Peyer's patch (tissue), 4 donors: ENCODE measurements around the gene MEP1B. TPM values are rescaled to one million over a fixed set of nuclear protein-coding genes. Genes with fewer than 3 reads are reported as not detected.
"Not testable (repeated sequence)": the region's sequence is repeated elsewhere in the genome, so short reads cannot be mapped to it uniquely, and the experiment has no call there.

Experiments used
- DNase-seq, 3 donors: peaks; one replicate each; pipeline ENCODE4 v3.0.0-alpha.2; 2017 to 2019
- H3K27ac ChIP-seq, 4 donors: fragments of 200-600 bp; sonication (generic); one replicate each; pipeline ENCODE4 v1.5.1; 2016 to 2019
- H3K27me3 ChIP-seq, 2 donors: fragments of 200-600 bp; sonication (generic); one replicate each; pipeline ENCODE4 v1.5.1; 2019
- H3K36me3 ChIP-seq, 3 donors: fragments of 200-600 bp; sonication (generic); one replicate each; pipeline ENCODE4 v1.5.1; 2016 to 2019
- H3K4me1 ChIP-seq, 4 donors: fragments of 200-600 bp; sonication (generic); one replicate each; pipeline ENCODE4 v1.5.1; 2016 to 2019
- H3K4me3 ChIP-seq, 4 donors: fragments of 200-600 bp; sonication (generic); 1 replicate in 3 of 4; 2 replicates in 1 of 4; pipeline ENCODE4 v1.5.1; 2016 to 2019; ENCODE audit warnings: mild to moderate bottlenecking in 1 of 4
- H3K9me3 ChIP-seq, 4 donors: fragments of 200-600 bp; sonication (generic); one replicate each; pipeline ENCODE4 v1.5.1; 2016 to 2019; ENCODE audit warnings: mild to moderate bottlenecking in 1 of 4
- POLR2A ChIP-seq, 2 donors: fragments of 450-650 bp; IDR thresholded peaks; one replicate each; pipeline ENCODE4 v1.5.1; 2017; ENCODE audit warnings: antibody characterized with exemption in 2 of 2, mild to moderate bottlenecking in 2 of 2, moderate library complexity in 2 of 2
- total RNA-seq, 4 donors: library from RNA; depleted of rRNA; stranded (reverse); fragments of >200 nt; gene quantifications; one replicate each; pipeline ENCODE4 v1.1.0, GENCODE V29; 2016
- TF ChIP-seq, protein P1 (sequence below), 6 experiments: fragments of 450-650 bp in 4 of 6; fragments of 200-600 bp in 2 of 6; sonication (generic) in 1 of 6; IDR thresholded peaks; one replicate each; pipeline ENCODE4 v1.5.1; 2017 to 2019; ENCODE audit warnings: antibody characterized with exemption in 6 of 6, mild to moderate bottlenecking in 3 of 6, moderate library complexity in 1 of 6

MEP1B gene
- total RNA-seq, 4 donors from 2014 or later, result 4.1 to 1,014 (median 487) TPM

DNA sequence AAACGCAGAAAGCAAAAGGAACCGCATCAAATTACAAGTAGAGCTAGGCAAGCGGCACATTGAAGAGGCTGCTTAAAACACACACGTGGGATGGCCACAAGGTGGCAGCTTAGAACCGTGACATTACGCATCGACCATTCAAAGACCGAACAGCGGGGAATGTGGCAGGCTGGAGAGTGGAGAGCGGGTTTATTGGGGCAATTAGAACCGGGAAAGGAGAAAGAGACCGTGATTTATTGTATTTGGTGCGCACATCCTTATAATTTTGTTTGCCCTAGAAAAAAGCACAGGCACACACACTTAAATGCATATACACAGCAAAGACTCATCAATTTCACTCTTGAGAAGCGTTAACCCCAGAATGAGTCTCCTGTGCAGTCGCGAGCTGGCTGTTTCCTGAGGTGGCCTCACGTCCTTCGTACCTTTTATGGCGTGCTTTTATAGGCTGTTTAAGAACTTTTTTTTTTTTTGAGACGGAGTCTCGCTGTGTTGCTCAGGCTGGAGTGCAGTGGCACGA is 31.7 kb upstream of the MEP1B start:
- no peaks in the 10 kb centered on the region for H3K27me3 ChIP-seq
- peak overlapping the region in 3 of 4 donors; percentile 55 to 76 (median 71) for H3K27ac ChIP-seq
- H3K36me3 ChIP-seq, result no peaks in the 10 kb centered on the region
- peak overlapping the region in 2 of 4 donors; percentile 42 to 44 for H3K4me3 ChIP-seq
- peak; percentile 60 to 91 (median 76) for DNase-seq
- TF ChIP-seq, protein P1, sequence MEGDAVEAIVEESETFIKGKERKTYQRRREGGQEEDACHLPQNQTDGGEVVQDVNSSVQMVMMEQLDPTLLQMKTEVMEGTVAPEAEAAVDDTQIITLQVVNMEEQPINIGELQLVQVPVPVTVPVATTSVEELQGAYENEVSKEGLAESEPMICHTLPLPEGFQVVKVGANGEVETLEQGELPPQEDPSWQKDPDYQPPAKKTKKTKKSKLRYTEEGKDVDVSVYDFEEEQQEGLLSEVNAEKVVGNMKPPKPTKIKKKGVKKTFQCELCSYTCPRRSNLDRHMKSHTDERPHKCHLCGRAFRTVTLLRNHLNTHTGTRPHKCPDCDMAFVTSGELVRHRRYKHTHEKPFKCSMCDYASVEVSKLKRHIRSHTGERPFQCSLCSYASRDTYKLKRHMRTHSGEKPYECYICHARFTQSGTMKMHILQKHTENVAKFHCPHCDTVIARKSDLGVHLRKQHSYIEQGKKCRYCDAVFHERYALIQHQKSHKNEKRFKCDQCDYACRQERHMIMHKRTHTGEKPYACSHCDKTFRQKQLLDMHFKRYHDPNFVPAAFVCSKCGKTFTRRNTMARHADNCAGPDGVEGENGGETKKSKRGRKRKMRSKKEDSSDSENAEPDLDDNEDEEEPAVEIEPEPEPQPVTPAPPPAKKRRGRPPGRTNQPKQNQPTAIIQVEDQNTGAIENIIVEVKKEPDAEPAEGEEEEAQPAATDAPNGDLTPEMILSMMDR (IDR thresholded peaks at IDR 0.05), result peak; percentile 34 to 96 (median 90)
- peak in 1 of 2 donors; percentile 30 for TF ChIP-seq POLR2A (IDR thresholded peaks at IDR 0.05)
- H3K9me3 ChIP-seq, result no peaks in the 10 kb centered on the region
- H3K4me1 ChIP-seq, result peaks cover 0 to 16% (median 0%) of the 10 kb centered on the region in 4 donors

DNA sequence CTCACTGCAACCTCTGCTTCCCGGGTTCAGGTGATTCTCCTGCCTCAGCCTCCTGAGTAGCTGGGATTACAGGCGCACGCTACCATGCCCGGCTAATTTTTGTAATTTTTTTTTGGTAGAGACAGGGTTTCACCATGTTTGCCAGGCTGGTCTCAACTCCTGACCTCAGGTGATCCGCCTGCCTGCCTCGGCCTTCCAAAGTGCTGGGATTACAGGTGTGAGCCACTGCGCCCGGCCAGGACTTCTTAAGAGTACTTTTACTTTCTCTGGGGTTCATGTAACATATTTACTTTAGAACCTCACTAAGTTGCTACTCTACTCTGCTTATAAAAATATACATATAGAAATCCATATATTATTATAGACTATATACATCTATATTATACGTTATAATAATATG is 31.2 kb upstream of the MEP1B start:
- not testable (repeated sequence) for DNase-seq, H3K27me3 ChIP-seq, H3K9me3 ChIP-seq, H3K36me3 ChIP-seq
- Histone ChIP-seq H3K4me3 (peak overlapping the region in 2 of 4 donors; percentile 42 to 44), H3K4me1 (peaks cover 0 to 16% (median 0%) of the 10 kb centered on the region in 4 donors), H3K27ac (peak overlapping the region in 3 of 4 donors; percentile 55 to 76 (median 71))
- TF ChIP-seq POLR2A (IDR thresholded peaks at IDR 0.05), result peak in 1 of 2 donors; percentile 12

- no peaks in the 10 kb centered on the region for H3K36me3 ChIP-seq
- DNase-seq, result peak in 2 of 3 donors; percentile 73 to 88
- peak overlapping the region in 2 of 4 donors; percentile 43 to 65 for H3K27ac ChIP-seq
- no peak overlapping the region for H3K4me3 ChIP-seq
- no peaks in the 10 kb centered on the region for H3K9me3 ChIP-seq
- peaks cover 0 to 16% (median 0%) of the 10 kb centered on the region in 4 donors for H3K4me1 ChIP-seq
- H3K27me3 ChIP-seq, result no peaks in the 10 kb centered on the region
- no peak for TF ChIP-seq POLR2A (IDR thresholded peaks at IDR 0.05)
- TF ChIP-seq, protein P1 (IDR thresholded peaks at IDR 0.05), result no peak
Observed at GRCh38 chr18:32160547-32160946, 29.3 kb upstream of the MEP1B start.

- Histone ChIP-seq H3K9me3 (no peaks in the 10 kb centered on the region), H3K27ac (no peak overlapping the region), H3K4me3 (no peak overlapping the region), H3K27me3 (no peaks in the 10 kb centered on the region), H3K4me1 (no peaks in the 10 kb centered on the region), H3K36me3 (no peaks in the 10 kb centered on the region)
- DNase-seq, result no peak
- no peak for TF ChIP-seq POLR2A (IDR thresholded peaks at IDR 0.05)
- TF ChIP-seq, protein P1 (IDR thresholded peaks at IDR 0.05), result no peak
Observed at GRCh38 chr18:32167980-32168730, 21.7 kb upstream of the MEP1B start.

- H3K27me3 ChIP-seq, result no peaks in the 10 kb centered on the region
- H3K4me1 ChIP-seq, result no peaks in the 10 kb centered on the region
- H3K36me3 ChIP-seq, result no peaks in the 10 kb centered on the region
- no peaks in the 10 kb centered on the region for H3K9me3 ChIP-seq
- no peak overlapping the region for H3K27ac ChIP-seq
- H3K4me3 ChIP-seq, result no peak overlapping the region
- DNase-seq, result no peak
- TF ChIP-seq POLR2A (IDR thresholded peaks at IDR 0.05), result no peak
- TF ChIP-seq, protein P1 (IDR thresholded peaks at IDR 0.05), result no peak
Observed at GRCh38 chr18:32173654-32174053, 16.2 kb upstream of the MEP1B start.

DNA sequence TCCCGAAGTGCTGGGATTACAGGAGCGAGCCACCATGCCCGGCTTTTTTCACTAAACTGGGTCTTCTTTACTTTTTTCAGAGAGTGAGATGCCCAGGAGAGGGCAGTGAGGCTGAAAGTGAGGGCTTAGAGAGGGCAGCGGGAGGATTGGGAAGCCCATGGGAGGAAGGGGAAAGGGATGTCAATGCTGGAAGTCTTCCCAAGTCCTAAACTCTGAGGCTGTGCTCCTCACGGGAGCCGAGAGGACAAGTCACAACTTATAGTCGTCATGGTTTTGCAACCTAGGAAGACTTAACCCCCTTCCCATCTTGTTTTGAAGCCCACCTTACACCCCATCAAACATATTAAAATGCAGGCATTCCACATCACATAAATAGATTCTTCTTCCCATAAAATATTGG is 15.1 kb upstream of the MEP1B start:
- TF ChIP-seq, protein P1 (IDR thresholded peaks at IDR 0.05), result no peak
- no peak for TF ChIP-seq POLR2A (IDR thresholded peaks at IDR 0.05)
- no peaks in the 10 kb centered on the region for H3K36me3 ChIP-seq
- no peaks in the 10 kb centered on the region for H3K9me3 ChIP-seq

More for the DNA sequence above, 15.1 kb upstream of the MEP1B start:
- Histone ChIP-seq H3K27ac (no peak overlapping the region), H3K27me3 (no peaks in the 10 kb centered on the region), H3K4me3 (no peak overlapping the region), H3K4me1 (no peaks in the 10 kb centered on the region)
- no peak for DNase-seq
